Limb (tissue), 2 donors: ENCODE results near the gene LHX3.
"Not testable (repeated sequence)": the region's sequence is repeated elsewhere in the genome, so short reads cannot be mapped to it uniquely, and the experiment has no call there.

Experiments
- DNase-seq, 2 donors: peaks; one replicate each; pipeline ENCODE4 v3.0.0-alpha.2; 2016; ENCODE audit errors: extremely low spot score in 2 of 2

Gene LHX3

GRCh38 chr9:136155576-136155975 is 49.4 kb downstream of the LHX3 start:
- no peak for DNase-seq

- DNase-seq = no peak
These were observed 50.0 kb downstream of the LHX3 start for GRCh38 chr9:136154943-136155342.

- no peak for DNase-seq
These were observed 51.4 kb downstream of the LHX3 start for GRCh38 chr9:136153381-136154065.

GRCh38 chr9:136152931-136153330 is 52.0 kb downstream of the LHX3 start:
- no peak for DNase-seq

- no peak for DNase-seq
These were observed 52.4 kb downstream of the LHX3 start for GRCh38 chr9:136152543-136152866.

GRCh38 chr9:136151848-136152542 is 52.9 kb downstream of the LHX3 start:
- no peak for DNase-seq

- no peak for DNase-seq
These were observed 53.6 kb downstream of the LHX3 start for GRCh38 chr9:136151214-136151804.

- not testable (repeated sequence) for DNase-seq
These were observed 54.2 kb downstream of the LHX3 start for GRCh38 chr9:136150664-136151213.

- no peak for DNase-seq
These were observed 55.1 kb downstream of the LHX3 start for GRCh38 chr9:136149853-136150252.

GRCh38 chr9:136149337-136149736 is 55.6 kb downstream of the LHX3 start:
- no peak for DNase-seq

- DNase-seq = no peak
These were observed 56.2 kb downstream of the LHX3 start for GRCh38 chr9:136148766-136149165.

GRCh38 chr9:136147890-136148714 is 56.8 kb downstream of the LHX3 start:
- peak in 1 of 2 donors; percentile 61 for DNase-seq

- no peak for DNase-seq
These were observed 57.7 kb downstream of the LHX3 start for GRCh38 chr9:136147038-136147889.
